Embryonic facial prominence (tissue), 1 donor: ENCODE results near the gene CEP20.
"Not testable (repeated sequence)": the region's sequence is repeated elsewhere in the genome, so short reads cannot be mapped to it uniquely, and the experiment has no call there.

Experiments
- DNase-seq: peaks from one replicate; pipeline ENCODE4 v3.0.0-alpha.2; 2016; ENCODE audit errors: extremely low spot score

CEP20 gene

GRCh38 chr16:15858921-15859668 is 29.3 kb downstream of the CEP20 start:
- no peak for DNase-seq

DNA sequence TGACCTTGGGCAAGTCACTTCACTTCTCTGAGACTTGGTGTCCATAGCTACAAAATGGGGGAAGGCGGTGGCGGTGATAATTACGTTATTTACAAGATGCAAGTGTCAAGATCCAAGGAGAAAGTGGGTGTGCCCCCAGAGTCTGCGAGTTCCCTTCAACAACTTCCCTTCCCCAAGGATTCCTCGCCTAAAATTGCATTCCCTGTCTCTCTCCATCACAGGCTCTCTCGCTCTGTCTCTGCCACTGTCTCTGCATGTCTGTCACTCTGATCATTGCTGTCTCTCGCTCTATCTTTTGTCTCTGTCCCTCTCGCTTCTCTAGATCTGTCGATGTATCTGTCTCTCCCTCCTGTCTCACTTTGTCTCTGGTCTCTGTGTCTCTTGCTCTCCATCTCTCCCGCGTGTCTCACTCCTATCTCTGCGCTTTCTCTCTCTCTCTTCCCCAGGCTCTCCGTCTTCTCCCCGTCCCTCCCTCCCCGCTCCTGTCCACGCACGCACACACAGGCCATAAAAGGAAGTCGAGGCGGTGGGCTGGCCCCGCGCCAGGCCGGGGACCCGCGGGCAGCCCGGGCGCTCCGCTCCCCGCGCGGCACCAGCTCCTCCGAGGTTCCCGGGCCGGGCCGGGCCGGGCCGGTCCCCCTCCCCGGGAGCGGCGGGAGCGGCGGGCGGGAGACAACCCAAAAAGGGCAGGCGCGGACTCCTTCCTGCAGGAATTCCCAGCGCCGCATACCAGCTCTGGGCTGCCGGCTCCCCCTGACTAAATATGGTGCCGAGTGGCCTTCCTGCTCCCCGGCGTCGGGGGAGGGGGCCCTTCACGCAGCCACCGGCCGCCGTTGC is 30.5 kb downstream of the CEP20 start:
- DNase-seq = no peak

DNA sequence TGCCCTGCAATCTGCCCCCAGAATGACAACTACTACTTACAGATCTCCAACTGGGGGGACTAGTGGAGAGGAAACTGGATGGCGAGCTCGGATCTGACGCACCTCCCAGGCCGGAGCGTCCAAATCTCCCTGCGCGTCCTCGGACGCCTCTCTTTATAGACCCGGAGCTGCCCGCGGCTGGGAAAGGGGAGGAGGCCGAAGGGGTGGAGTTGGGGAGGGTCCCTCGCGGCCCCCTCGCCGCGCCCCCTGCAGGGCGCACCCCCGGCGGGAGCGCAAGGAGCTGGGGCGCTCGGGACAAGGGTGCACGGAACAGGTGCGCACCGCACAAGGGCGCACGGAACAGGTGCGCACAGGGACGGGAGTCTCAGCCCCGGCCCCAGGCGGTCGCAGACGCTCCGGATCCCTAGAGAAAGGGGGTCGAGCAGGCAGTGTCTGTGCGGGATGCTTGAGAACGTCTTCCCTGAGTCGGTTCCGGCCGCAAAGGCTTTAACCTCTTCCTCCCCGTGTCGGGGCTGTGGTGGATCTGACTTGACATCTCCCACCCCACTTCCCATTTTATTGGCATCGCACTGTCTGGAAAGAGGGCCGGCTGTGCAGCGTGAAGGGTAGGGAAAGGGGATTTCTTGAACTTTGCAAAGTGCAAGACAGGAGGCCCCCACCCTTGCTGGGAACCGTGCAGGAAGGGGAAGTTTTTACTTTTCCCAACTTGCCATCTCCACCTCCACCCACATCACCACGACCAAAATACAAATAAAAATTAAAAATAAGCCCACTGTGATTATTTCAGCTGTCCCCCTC is 31.3 kb downstream of the CEP20 start, which contains the start of gene MYH11:
Gene MYH11, minus strand, starts transcription at position 128 of the 798 bp plus-strand sequence. CDS start 18,776 bp downstream, outside the sequence.
- no peak for DNase-seq

DNA sequence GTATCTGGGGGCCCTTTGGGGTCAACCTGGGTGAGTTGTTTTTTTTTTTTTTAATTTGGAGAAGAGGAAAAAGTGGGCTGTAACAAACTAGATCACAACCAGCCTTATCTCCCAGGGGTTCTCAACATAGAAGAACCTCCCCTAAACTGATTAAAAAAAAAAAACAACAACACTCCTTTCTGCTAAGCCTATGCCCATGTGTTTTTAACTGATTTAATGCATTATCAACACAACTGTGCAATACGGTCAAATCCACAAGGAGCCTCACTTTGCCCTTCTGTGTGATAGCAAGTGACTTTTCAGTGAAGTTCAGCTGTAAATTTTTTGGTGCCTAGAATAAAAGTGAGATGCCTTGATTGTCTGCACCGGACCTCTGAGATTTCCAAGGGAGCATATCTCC is 32.2 kb downstream of the CEP20 start:
- DNase-seq = no peak

- no peak for DNase-seq
Observed at GRCh38 chr16:15855704-15856003, 32.7 kb downstream of the CEP20 start.

DNA sequence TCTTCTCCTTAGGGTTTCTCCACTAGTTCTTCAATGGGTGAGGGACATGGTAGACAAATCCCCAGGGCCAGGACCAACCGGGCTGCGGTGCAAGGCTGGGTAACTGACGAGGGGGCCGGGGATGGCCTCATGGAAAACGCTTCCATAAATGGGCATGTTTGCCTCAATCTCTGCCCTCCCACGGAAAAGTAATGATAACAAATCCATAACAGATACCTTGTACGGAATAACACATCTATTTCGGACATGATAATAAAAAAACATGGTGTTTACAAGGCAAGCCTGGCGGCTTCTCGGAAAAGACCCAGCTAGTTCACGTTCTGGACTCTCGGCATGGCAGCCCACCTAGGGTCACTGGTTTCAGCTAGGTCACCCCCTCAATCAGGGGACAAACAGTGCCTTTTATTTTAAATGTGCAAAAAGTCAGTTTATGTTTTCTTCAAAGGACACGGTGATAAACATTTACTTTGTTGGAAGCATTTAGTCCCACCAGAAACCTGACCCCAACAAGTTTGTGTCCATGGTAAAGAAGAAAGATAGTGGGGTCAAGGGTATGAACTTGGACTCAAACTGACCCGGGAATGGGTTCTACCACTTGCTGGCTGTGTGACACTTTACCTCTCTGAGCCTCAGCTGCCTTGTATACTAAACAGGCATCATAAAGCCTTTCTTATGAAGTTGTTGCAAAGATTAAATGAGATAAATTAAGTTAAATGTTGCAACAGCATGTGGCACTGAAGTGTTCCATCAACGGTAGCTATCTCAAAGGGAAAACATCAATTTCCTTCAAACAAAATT is 33.3 kb downstream of the CEP20 start:
- DNase-seq = no peak

GRCh38 chr16:15854061-15854460 is 34.3 kb downstream of the CEP20 start:
- DNase-seq = no peak

- no peak for DNase-seq
Observed at GRCh38 chr16:15853021-15853420, 35.4 kb downstream of the CEP20 start.

GRCh38 chr16:15850555-15850954 is 37.8 kb downstream of the CEP20 start:
- not testable (repeated sequence) for DNase-seq

DNA sequence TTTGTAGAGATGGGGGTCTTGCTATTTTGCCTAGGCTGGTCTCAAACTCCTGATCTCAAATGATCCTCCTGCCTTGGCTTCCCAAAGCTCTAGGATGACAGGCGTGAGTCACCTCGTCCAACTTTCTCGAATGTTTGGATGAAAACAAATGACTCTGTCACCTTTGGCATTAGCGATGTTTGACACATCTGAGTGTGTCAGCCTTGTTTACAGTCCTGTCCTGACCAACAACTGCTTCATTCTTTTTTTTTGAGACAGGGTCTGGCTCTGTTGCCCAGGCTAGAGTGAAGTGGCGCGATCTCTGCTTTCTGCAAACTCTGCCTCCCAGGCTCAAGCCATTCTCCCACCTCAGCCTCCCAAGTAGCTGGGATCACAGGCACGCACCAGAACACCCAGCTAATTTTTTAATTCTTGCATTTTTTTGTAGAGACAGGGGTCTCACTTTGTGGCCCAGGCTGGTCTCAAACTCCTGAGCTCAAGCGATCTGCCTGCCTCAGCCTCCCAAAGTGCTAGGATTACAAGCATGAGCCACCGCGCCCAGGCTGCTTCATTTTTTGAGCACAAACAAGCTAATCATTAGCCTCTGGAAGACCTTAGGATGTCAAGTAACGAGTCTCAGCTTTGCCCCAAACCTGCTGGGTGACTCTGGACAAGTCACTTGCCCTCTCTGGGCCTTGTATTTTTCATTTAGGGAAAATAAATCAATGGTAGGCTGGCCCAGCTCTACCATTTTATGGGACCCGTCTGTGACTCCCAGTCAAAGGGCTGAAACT is 39.0 kb downstream of the CEP20 start:
- DNase-seq = no peak

GRCh38 chr16:15847611-15848175 is 40.7 kb downstream of the CEP20 start:
- DNase-seq = no peak

DNA sequence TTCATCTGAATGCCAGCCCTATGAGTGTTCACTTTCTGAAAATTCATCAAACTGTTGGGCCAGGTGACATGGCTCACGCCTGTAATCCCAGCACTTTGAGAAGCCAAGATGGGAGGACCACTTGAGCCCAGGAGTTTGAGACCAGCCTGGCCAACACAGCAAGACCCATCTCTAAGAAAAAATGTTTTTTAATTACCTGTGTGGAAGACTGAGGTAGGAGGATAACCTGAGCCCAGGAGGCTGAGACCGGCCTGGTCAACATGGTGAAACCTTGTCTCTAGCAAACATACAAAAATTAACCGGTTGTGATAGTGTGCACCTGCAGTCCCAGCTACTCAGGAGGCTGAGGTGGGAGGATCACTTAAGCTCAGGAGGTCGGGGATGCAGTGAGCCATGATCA is 41.9 kb downstream of the CEP20 start:
- DNase-seq = no peak

DNA sequence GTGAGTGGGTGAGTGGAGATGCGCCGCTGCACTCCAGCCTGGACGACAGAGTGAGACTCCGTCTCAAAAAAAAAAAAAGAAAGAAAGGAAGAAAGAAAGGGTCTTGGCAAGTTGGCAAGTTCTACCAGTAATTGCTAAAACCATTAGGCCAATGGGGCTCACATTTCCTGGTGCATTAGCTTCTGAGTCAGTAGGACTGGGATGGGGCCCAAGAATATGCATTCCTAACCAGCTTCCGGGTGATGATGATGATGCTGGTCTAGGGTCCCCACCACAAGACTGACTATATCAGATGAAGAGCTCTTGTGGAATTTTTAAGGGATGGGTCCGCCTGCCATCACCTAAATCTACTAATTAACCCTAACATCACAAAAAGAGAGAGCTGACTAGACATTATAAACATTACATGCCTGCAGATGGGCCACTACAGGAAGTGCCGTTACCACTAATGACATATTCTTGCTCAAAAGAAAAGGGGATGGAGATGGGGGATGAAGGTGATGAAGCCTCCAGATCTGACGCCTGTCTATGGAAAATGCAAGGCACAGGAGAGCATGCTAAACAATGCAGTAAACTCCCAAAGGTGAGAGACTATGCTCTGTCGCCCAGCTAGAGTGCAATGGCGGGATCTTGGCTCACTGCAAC is 44.6 kb downstream of the CEP20 start:
- no peak for DNase-seq

DNA sequence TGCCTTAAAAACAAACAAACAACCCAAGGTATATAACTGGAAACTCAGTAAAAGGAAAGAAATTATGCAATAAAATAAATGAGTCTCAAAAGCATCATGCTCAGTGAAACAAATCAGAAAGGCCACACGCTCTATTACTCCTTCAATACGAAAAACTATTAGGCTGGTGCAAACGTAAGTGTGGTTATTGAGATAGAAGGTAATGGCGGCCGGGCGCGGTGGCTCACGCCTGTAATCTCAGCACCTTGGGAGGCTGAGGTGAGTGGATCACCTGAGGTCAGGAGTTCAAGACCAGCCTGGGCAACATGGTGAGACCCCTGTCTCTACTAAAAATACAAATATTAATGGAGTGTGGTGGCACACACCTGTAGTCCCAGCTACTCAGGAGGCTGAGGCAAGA is 49.2 kb downstream of the CEP20 start:
- DNase-seq = not testable (repeated sequence)

- DNase-seq = no peak
Observed at GRCh38 chr16:15837761-15838160, 50.6 kb downstream of the CEP20 start.

DNA sequence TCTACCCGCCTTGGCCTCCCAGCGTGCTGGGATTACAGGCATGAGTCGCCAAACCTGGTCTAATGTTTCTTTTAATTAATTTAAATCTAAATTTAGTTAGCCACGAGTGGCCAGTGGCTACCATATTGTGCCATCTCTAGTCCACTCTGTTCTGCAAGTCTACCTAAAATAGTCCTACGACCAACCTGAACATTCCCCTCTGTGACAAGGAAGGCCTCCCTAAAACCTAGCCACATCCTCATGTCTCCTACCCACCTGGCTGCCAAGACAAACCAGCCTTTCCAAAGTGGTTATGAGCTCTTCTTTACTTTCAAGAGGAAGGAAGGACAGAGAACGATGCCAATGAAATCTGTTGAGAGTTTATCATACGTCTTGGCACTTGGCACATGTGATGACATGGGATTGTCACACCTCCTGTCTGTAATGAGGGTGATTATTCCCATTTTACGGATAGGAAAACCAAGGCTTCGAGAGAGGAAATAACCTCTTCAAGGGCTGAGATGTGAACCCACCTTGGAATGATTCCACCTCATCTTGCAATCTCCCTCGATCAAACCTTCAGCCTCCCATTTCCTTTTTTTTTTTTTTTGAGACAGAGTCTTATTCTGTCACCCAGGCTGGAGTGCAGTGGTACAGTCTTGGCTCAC is 51.3 kb downstream of the CEP20 start:
- DNase-seq = no peak

DNA sequence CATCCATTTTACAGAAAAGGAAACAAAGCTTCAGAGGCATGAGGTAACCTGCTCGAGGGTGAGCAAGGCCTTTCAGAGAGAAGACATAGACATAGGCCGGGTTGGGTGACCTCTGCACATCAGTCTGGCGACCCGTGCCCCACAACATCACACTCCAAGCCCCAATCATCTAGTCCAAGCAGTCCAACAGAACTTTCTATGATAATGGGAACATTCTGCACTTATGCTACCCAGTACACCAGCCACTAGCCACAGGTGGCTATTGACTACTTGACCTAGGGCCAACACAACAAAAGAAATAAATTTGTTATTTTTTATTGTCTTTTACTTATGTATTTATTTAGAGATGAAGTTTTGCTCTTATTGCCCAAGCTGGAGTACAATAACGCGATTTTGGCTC is 52.3 kb downstream of the CEP20 start:
- no peak for DNase-seq

DNA sequence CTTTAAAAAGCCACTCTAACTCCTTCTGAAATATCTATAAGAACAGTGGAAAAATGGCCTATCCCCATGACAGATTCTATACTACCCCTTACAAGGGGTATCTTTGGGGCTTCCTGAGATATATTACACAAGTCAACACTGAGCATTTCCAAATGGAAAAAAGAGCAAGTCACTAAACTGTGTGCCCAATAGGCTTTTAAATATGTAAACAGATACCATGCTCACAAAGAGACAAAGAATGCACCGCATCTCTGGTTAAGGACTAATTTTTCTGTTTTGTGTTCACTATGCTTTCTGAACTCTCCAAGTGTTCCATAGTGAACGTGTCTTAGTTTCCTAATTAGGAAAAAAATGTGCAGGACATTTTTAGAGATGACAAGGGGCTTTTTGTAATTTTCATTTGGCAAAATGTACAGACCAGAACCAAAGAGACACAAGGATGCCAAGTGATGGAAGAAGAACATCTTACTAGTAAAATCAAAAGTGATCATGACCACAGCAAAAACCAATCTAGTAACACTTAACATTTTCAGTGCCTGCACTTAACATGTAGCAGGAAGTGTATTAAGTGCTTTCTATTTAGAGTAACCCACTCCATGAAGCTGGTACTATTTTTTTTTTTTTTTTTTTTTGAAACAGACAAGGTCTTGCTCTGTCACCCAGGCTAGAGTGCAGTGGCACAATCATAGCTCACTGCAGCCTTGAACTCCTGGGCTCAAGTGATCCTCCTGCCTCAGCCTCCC is 53.1 kb downstream of the CEP20 start:
- DNase-seq = no peak

GRCh38 chr16:15834502-15834901 is 53.9 kb downstream of the CEP20 start:
- no peak for DNase-seq
